Activated CD4-positive, alpha-beta T cell treated with anti-CD3 and anti-CD28 coated beads for 36 hours (primary cell): Measurements from ENCODE around the gene SPR. TPM values are rescaled to one million over a fixed set of nuclear protein-coding genes. Genes with fewer than 3 reads are reported as not detected.
A peak's percentile ranks its signal among the peaks of the same experiment; 100 is the strongest.

Experiments
- ATAC-seq: fragments of 200-7000 bp; cut with Tn5 transposase; one replicate; pipeline ENCODE4 v1.10.0; 2021; ENCODE audit warnings: mild to moderate bottlenecking, moderate library complexity
- CTCF ChIA-PET: fragments of 350-600 bp; sonication (Branson Sonifier 250); formaldehyde crosslinking; loops from one replicate; lab custom pipeline; 2021; ENCODE audit warnings: antibody characterized with exemption; lab: Charles Lee
- POLR2A ChIA-PET: fragments of 350-600 bp; sonication (Branson Sonifier 250); formaldehyde crosslinking; loops from one replicate; lab custom pipeline; 2021; ENCODE audit warnings: antibody characterized with exemption, inconsistent platforms; lab: Charles Lee
- DNase-seq: peaks from one replicate; pipeline ENCODE4 v3.0.0-alpha.2; 2020
- H3K27ac Mint-ChIP-seq: one replicate; pipeline ENCODE4 v1.8.0; 2021; ENCODE audit warnings: mixed read lengths
- H3K27me3 Mint-ChIP-seq: one replicate; pipeline ENCODE4 v1.8.0; 2021; ENCODE audit warnings: mixed read lengths
- H3K36me3 Mint-ChIP-seq: one replicate; pipeline ENCODE4 v1.8.0; 2021; ENCODE audit warnings: low read depth, mixed read lengths
- H3K4me1 Mint-ChIP-seq: one replicate; pipeline ENCODE4 v1.8.0; 2021; ENCODE audit warnings: mixed read lengths
- H3K4me3 Mint-ChIP-seq: one replicate; pipeline ENCODE4 v1.8.0; 2021; ENCODE audit warnings: mild to moderate bottlenecking, moderate library complexity, mixed read lengths
- H3K9me3 Mint-ChIP-seq: one replicate; pipeline ENCODE4 v1.8.0; 2021; ENCODE audit warnings: low read depth, mixed read lengths
- intact Hi-C, 2 experiments: fragments of 100-400 bp; cut with DNase I in 1 of 2; cut with micrococcal nuclease in 1 of 2; formaldehyde crosslinking; loops; one replicate each; pipeline versions ENCODE4 v1.14.2 to v1.15.1; 2022 to 2024; cut with DNase I, micrococcal nuclease
- total RNA-seq, 2 experiments: library from RNA; stranded (reverse); gene quantifications; one replicate each; pipeline ENCODE4 v1.2.3, GENCODE V29; 2021

The SPR gene
- total RNA-seq = 1 to 10 TPM; 7.3 to 9.8 TPM

- Mint-ChIP-seq H3K36me3 (peaks cover 13% of the 10 kb centered on the region), H3K4me1 (peaks cover 10% of the 10 kb centered on the region), H3K27ac (no peak within 1 kb of the TSS), H3K9me3 (no peaks in the 10 kb centered on the region), H3K27me3 (peaks cover 55% of the 10 kb centered on the region), H3K4me3 (peak within 1 kb of the TSS; percentile 70)
- DNase-seq = peak; percentile 85
- CTCF ChIA-PET = interaction anchor here (0.6 to 2.9 kb wide), 27 partner anchors 8 to 290 kb away, joined by 3 to 20 read pairs (median 4); partner anchors contain the start of gene EMX1
- ATAC-seq = peak; percentile 97
- intact Hi-C loops = loop anchor here (1.0 to 5.0 kb wide), 5 partner anchors 23 to 185 kb away; partner anchors contain the start of gene SFXN5 (in 2 of the 2)
- POLR2A ChIA-PET = interaction anchor here (0.9 kb wide), 1 partner anchor 87 kb away, joined by 3 read pairs; no protein-coding TSS in a partner anchor
Observed at GRCh38 chr2:72887032-72887739, at the start of gene SPR. TSS of gene SPR (plus strand) at chr2:72887408. CDS start at chr2:72887433, 25 bp downstream.

GRCh38 chr2:72840066-72840465 is 47.1 kb upstream of the SPR start:
- no peaks in the 10 kb centered on the region for H3K4me1 Mint-ChIP-seq
- DNase-seq = no peak
- H3K36me3 Mint-ChIP-seq = no peaks in the 10 kb centered on the region
- ATAC-seq = no peak
- no peak overlapping the region for H3K4me3 Mint-ChIP-seq
- intact Hi-C loops = no loop called here
- H3K27me3 Mint-ChIP-seq = peaks cover 17% of the 10 kb centered on the region
- CTCF ChIA-PET = interaction anchor here (2.8 kb wide), 1 partner anchor 20 kb away, joined by 8 read pairs; no protein-coding TSS in a partner anchor
- H3K9me3 Mint-ChIP-seq = no peaks in the 10 kb centered on the region
- no peak overlapping the region for H3K27ac Mint-ChIP-seq
- POLR2A ChIA-PET = no interaction called here

DNA sequence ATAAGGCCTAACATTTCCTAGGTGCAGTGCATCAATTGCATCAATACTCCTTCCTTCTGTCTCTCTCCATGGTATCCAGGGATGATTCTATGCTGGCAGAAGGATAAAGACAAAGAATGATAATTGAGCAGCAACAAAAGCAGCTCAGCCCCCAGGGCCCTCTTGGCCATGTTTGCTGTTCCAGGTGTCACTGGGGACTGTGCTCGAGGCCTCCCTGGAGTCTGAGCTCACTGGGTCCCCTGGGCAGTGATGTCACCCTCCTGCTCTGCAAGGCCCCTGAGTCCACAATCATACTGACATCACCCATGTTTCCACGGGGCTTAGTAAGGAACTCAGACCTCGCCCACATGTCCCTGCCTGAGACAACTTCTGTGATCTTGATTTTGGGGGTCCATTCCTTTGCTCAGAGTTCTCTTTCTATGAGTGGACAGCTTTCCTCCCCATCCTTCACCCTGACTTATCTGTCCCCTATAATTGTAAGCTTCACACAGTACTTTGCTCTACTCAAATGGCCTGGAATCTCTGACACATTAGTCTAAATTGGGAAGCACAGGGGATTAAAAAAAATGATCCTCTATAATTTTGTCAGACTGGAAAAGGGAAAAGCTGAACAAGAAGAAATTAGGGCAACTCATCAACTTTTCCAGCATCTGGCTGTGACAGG is 45.6 kb upstream of the SPR start:
- Mint-ChIP-seq H3K4me1 (no peaks in the 10 kb centered on the region), H3K9me3 (no peaks in the 10 kb centered on the region), H3K36me3 (no peaks in the 10 kb centered on the region), H3K4me3 (no peak overlapping the region), H3K27me3 (peaks cover 17% of the 10 kb centered on the region), H3K27ac (no peak overlapping the region)
- intact Hi-C loops = no loop called here
- no peak for ATAC-seq
- no peak for DNase-seq
- CTCF ChIA-PET = interaction anchor here (0.6 to 2.8 kb wide), 3 partner anchors 18 to 606 kb away, joined by 3 to 8 read pairs (median 3); no protein-coding TSS in a partner anchor
- POLR2A ChIA-PET = no interaction called here

DNA sequence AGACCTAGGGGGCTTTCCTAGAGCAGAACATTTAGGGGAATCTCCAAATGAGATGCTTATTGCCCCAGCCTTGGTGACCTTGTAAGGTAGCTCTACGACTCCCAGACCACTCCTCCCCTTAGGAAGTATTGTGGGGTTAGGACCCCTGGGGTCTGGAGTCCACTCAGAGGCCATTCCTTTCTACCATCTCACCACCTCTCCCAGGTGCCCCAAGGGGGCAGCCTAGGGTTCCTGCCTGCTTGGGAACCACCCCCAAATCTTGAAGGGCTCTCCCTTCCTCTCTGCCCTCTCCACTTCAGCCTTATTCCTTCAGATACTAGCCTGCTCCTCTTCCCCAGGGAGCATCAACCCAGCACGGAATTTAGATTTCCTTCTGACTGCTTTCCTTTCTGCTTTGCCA is 43.9 kb upstream of the SPR start:
- ChIA-PET POLR2A (no interaction called here), CTCF (interaction anchor here (1.3 kb wide), 1 partner anchor 18 kb away, joined by 3 read pairs; no protein-coding TSS in a partner anchor)
- Mint-ChIP-seq H3K9me3 (no peaks in the 10 kb centered on the region), H3K4me1 (no peaks in the 10 kb centered on the region), H3K4me3 (no peak overlapping the region), H3K27me3 (peaks cover 17% of the 10 kb centered on the region), H3K27ac (no peak overlapping the region), H3K36me3 (no peaks in the 10 kb centered on the region)
- intact Hi-C loops = no loop called here
- ATAC-seq (no peak), DNase-seq (no peak)

GRCh38 chr2:72846171-72847095 is 40.8 kb upstream of the SPR start:
- Mint-ChIP-seq H3K36me3 (no peaks in the 10 kb centered on the region), H3K27me3 (peaks cover 11% of the 10 kb centered on the region), H3K27ac (no peak overlapping the region), H3K4me3 (no peak overlapping the region), H3K4me1 (no peaks in the 10 kb centered on the region), H3K9me3 (no peaks in the 10 kb centered on the region)
- no peak for DNase-seq
- ChIA-PET CTCF (interaction anchor here (0.5 to 1.3 kb wide), 2 partner anchors 13 to 15 kb away, joined by 3 to 6 read pairs; no protein-coding TSS in a partner anchor), POLR2A (no interaction called here)
- no peak for ATAC-seq
- intact Hi-C loops = no loop called here

DNA sequence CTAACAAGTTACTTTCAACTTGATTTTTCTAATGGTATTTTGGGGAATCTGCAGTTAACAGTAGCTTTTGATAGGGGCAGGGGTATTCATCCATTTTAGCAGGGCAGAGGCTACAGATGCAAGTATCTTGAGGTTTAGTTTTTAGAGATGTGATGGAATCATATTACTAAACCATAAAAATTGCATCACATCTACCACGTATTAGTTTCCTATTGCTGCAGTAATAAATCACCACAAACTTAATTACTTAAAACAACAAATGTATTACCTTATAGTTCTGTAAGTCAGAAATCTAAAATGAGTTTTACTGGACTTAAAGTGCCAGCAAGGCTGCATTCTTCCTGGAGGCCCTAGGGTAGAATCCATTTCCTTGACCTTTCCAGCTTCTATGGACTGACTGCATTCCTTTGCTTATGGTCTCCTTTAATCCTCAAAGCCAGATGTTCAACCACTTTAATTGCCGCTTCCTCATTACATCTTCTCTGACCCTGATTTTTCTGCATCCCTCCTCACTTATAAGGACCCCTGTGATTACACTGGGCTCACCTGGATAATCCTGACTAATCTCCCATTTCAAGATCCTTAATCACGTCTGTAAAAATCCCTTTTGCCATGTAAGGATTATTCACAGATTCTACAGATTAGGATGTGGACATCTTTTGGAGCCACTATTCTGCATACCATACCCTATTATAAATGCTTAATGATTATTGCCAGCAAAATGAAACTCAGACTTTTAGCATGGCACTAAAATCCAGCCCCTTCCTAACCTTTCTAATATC is 39.5 kb upstream of the SPR start:
- ATAC-seq = no peak
- Mint-ChIP-seq H3K36me3 (no peaks in the 10 kb centered on the region), H3K27ac (no peak overlapping the region), H3K27me3 (peaks cover 11% of the 10 kb centered on the region), H3K4me1 (no peaks in the 10 kb centered on the region), H3K9me3 (no peaks in the 10 kb centered on the region), H3K4me3 (no peak overlapping the region)
- ChIA-PET POLR2A (interaction anchor here (0.6 kb wide), 1 partner anchor 11 kb away, joined by 7 read pairs; no protein-coding TSS in a partner anchor), CTCF (interaction anchor here (0.6 to 1.3 kb wide), 2 partner anchors 12 to 1243 kb away, joined by 3 to 6 read pairs; no protein-coding TSS in a partner anchor)
- intact Hi-C loops = no loop called here
- no peak for DNase-seq

DNA sequence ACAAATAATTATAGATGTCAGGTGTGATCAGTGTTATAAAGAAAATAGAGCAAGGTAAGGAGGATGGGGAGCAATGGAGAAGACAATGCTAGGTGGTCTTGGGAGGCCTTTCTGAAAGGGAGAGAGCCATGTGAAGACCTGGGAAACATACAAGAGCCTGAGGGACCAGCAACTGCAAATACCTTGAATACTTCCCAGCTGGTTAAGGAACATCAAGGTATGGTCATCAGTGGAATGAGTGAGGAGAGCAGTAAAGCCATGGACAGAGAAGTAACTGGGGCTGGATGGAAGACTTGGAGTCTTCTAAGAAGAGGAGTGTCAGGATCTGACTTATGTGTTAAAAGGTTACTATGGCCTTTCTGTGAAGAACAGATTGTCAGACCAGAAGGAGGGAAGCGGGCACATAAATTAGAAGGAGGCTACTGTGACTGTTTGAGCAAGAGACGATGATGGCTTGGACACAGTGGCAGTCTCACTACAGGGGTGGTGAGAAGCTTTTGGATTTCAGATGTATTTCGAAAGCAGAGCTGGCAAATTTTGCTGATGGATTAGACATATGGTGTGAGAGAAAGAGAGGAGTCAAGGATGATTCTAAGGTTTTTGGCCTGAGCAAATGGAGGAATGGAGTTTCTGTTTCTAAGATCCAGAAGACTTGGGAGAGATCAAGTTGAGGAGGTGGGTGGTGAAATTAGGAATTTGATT is 38.6 kb upstream of the SPR start:
- Mint-ChIP-seq H3K27me3 (peaks cover 11% of the 10 kb centered on the region), H3K4me1 (no peaks in the 10 kb centered on the region), H3K27ac (no peak overlapping the region), H3K4me3 (no peak overlapping the region), H3K36me3 (no peaks in the 10 kb centered on the region), H3K9me3 (no peaks in the 10 kb centered on the region)
- ChIA-PET CTCF (no interaction called here), POLR2A (no interaction called here)
- DNase-seq = no peak
- ATAC-seq = no peak
- intact Hi-C loops = no loop called here

- DNase-seq = no peak
- no peak for ATAC-seq
- POLR2A ChIA-PET = interaction anchor here (0.7 kb wide), 1 partner anchor 69 kb away, joined by 3 read pairs; no protein-coding TSS in a partner anchor
- Mint-ChIP-seq H3K4me3 (no peak overlapping the region), H3K27me3 (peaks cover 13% of the 10 kb centered on the region), H3K36me3 (no peaks in the 10 kb centered on the region), H3K9me3 (no peaks in the 10 kb centered on the region), H3K27ac (no peak overlapping the region), H3K4me1 (no peaks in the 10 kb centered on the region)
- intact Hi-C loops = no loop called here
- CTCF ChIA-PET = no interaction called here
Observed at GRCh38 chr2:72849138-72849462, 38.1 kb upstream of the SPR start.

GRCh38 chr2:72851333-72851732 is 35.9 kb upstream of the SPR start:
- Mint-ChIP-seq H3K27ac (no peak overlapping the region), H3K36me3 (no peaks in the 10 kb centered on the region), H3K4me3 (no peak overlapping the region), H3K9me3 (no peaks in the 10 kb centered on the region), H3K27me3 (peaks cover 25% of the 10 kb centered on the region), H3K4me1 (no peaks in the 10 kb centered on the region)
- intact Hi-C loops = no loop called here
- ATAC-seq (no peak), DNase-seq (no peak)
- POLR2A ChIA-PET = no interaction called here
- CTCF ChIA-PET = interaction anchor here (1.0 to 2.2 kb wide), 2 partner anchors 8 to 55 kb away, joined by 3 to 8 read pairs; no protein-coding TSS in a partner anchor

GRCh38 chr2:72859831-72860262 is 27.4 kb upstream of the SPR start:
- intact Hi-C loops = loop anchor here (1.0 to 5.0 kb wide), 4 partner anchors 33 to 713 kb away; partner anchors contain the start of genes CYP26B1 (in 1 of the 2) and EXOC6B (in 1 of the 2)
- peak; percentile 65 for ATAC-seq
- no peaks in the 10 kb centered on the region for H3K9me3 Mint-ChIP-seq
- ChIA-PET CTCF (interaction anchor here (0.6 to 2.1 kb wide), 20 partner anchors 9 to 936 kb away, joined by 3 to 10 read pairs (median 4); partner anchors contain the start of gene SPR), POLR2A (no interaction called here)
- DNase-seq = peak; percentile 72
- peaks cover 55% of the 10 kb centered on the region for H3K27me3 Mint-ChIP-seq
- H3K27ac Mint-ChIP-seq = no peak overlapping the region
- H3K4me3 Mint-ChIP-seq = no peak overlapping the region
- no peaks in the 10 kb centered on the region for H3K36me3 Mint-ChIP-seq
- peaks cover 10% of the 10 kb centered on the region for H3K4me1 Mint-ChIP-seq
